Effector memory CD4-positive, alpha-beta T cell (primary cell): ENCODE measurements around the gene BLZF1.

Experiments used
- DNase-seq, 3 donors: peaks; one replicate each; pipeline ENCODE4 v3.0.0-alpha.2; 2020
- H3K27ac ChIP-seq: 2 replicates; pipeline ENCODE4 v1.7.0; 2013; ENCODE audit warnings: mild to moderate bottlenecking, low read length, moderate library complexity; ENCODE audit not compliant: insufficient read depth, poor library complexity, severe bottlenecking
- H3K27me3 ChIP-seq: replicated peaks from 2 replicates; pipeline ENCODE4 v1.7.0; 2013; ENCODE audit warnings: mild to moderate bottlenecking, low read length; ENCODE audit not compliant: insufficient read depth, control insufficient read depth, poor library complexity, severe bottlenecking
- H3K36me3 ChIP-seq: 2 replicates; pipeline ENCODE4 v1.7.0; 2013; ENCODE audit warnings: mild to moderate bottlenecking, low read length, moderate library complexity; ENCODE audit not compliant: control insufficient read depth, insufficient read depth
- H3K4me1 ChIP-seq: 2 replicates; pipeline ENCODE4 v1.7.0; 2013; ENCODE audit warnings: low read length, mild to moderate bottlenecking; ENCODE audit not compliant: control insufficient read depth, insufficient read depth, poor library complexity, severe bottlenecking
- H3K4me3 ChIP-seq: 2 replicates; pipeline ENCODE4 v1.7.0; 2013; ENCODE audit warnings: low read length, low read depth, mild to moderate bottlenecking; ENCODE audit not compliant: insufficient read depth, poor library complexity, severe bottlenecking
- H3K9me3 ChIP-seq: 2 replicates; pipeline ENCODE4 v1.7.0; 2013; ENCODE audit warnings: mild to moderate bottlenecking, low read length, moderate library complexity; ENCODE audit not compliant: control insufficient read depth
- total RNA-seq, 3 donors: gene quantifications; one replicate each; lab custom pipeline; 2026; lab: John Stamatoyannopoulos, UW

Gene BLZF1
- 23.8 to 26.4 (median 24.0) reads per million in 3 donors for total RNA-seq

GRCh38 chr1:169367686-169368405, at the start of gene BLZF1, which contains the start of gene NME7:
Gene BLZF1 (plus strand): TSS chr1:169368195. CDS start chr1:169369523, 1,328 bp downstream.
Gene NME7 (minus strand): TSS chr1:169367797. CDS start chr1:169367710, 87 bp downstream.
- H3K4me1 ChIP-seq = peaks cover 9% of the 10 kb centered on the region
- H3K4me3 ChIP-seq = peak within 1 kb of the TSS; percentile 80
- peak; percentile 95 to 98 (median 97) for DNase-seq
- no peaks in the 10 kb centered on the region for H3K27me3 ChIP-seq
- peak within 1 kb of the TSS; percentile 94 for H3K27ac ChIP-seq
- H3K9me3 ChIP-seq = no peaks in the 10 kb centered on the region
- peaks cover 5% of the 10 kb centered on the region for H3K36me3 ChIP-seq

GRCh38 chr1:169318536-169319244, 49.3 kb upstream of the BLZF1 start:
- Histone ChIP-seq H3K27me3 (no peaks in the 10 kb centered on the region), H3K36me3 (no peaks in the 10 kb centered on the region), H3K9me3 (no peaks in the 10 kb centered on the region), H3K4me1 (no peaks in the 10 kb centered on the region), H3K4me3 (no peak overlapping the region), H3K27ac (no peak overlapping the region)
- DNase-seq = no peak

- no peak for DNase-seq
- Histone ChIP-seq H3K4me3 (no peak overlapping the region), H3K27me3 (no peaks in the 10 kb centered on the region), H3K4me1 (no peaks in the 10 kb centered on the region), H3K9me3 (no peaks in the 10 kb centered on the region), H3K27ac (no peak overlapping the region), H3K36me3 (no peaks in the 10 kb centered on the region)
Observed at GRCh38 chr1:169321539-169321938, 46.5 kb upstream of the BLZF1 start.

- Histone ChIP-seq H3K4me3 (no peak overlapping the region), H3K27me3 (no peaks in the 10 kb centered on the region), H3K4me1 (no peaks in the 10 kb centered on the region), H3K9me3 (no peaks in the 10 kb centered on the region), H3K27ac (no peak overlapping the region), H3K36me3 (no peaks in the 10 kb centered on the region)
- no peak for DNase-seq
Observed at GRCh38 chr1:169322138-169322537, 45.9 kb upstream of the BLZF1 start.

- Histone ChIP-seq H3K36me3 (no peaks in the 10 kb centered on the region), H3K9me3 (no peaks in the 10 kb centered on the region), H3K27ac (no peak overlapping the region), H3K4me3 (no peak overlapping the region), H3K4me1 (no peaks in the 10 kb centered on the region), H3K27me3 (no peaks in the 10 kb centered on the region)
- no peak for DNase-seq
Observed at GRCh38 chr1:169325117-169325516, 42.9 kb upstream of the BLZF1 start.

- Histone ChIP-seq H3K4me1 (no peaks in the 10 kb centered on the region), H3K27me3 (no peaks in the 10 kb centered on the region), H3K27ac (no peak overlapping the region), H3K36me3 (no peaks in the 10 kb centered on the region), H3K9me3 (no peaks in the 10 kb centered on the region), H3K4me3 (no peak overlapping the region)
- no peak for DNase-seq
Observed at GRCh38 chr1:169326261-169326955, 41.6 kb upstream of the BLZF1 start.

GRCh38 chr1:169326956-169327268, 41.1 kb upstream of the BLZF1 start:
- Histone ChIP-seq H3K9me3 (no peaks in the 10 kb centered on the region), H3K4me1 (no peaks in the 10 kb centered on the region), H3K27ac (no peak overlapping the region), H3K4me3 (no peak overlapping the region), H3K36me3 (no peaks in the 10 kb centered on the region), H3K27me3 (no peaks in the 10 kb centered on the region)
- no peak for DNase-seq

GRCh38 chr1:169327875-169328274, 40.1 kb upstream of the BLZF1 start:
- no peak overlapping the region for H3K4me3 ChIP-seq
- DNase-seq = no peak
- no peaks in the 10 kb centered on the region for H3K9me3 ChIP-seq
- no peaks in the 10 kb centered on the region for H3K27me3 ChIP-seq
- H3K4me1 ChIP-seq = no peaks in the 10 kb centered on the region
- H3K27ac ChIP-seq = no peak overlapping the region
- H3K36me3 ChIP-seq = no peaks in the 10 kb centered on the region

- DNase-seq = no peak
- Histone ChIP-seq H3K9me3 (no peaks in the 10 kb centered on the region), H3K4me3 (no peak overlapping the region), H3K27me3 (no peaks in the 10 kb centered on the region), H3K4me1 (no peaks in the 10 kb centered on the region), H3K36me3 (no peaks in the 10 kb centered on the region), H3K27ac (no peak overlapping the region)
Observed at GRCh38 chr1:169329383-169329782, 38.6 kb upstream of the BLZF1 start.

- Histone ChIP-seq H3K27ac (no peak overlapping the region), H3K4me1 (no peaks in the 10 kb centered on the region), H3K9me3 (no peaks in the 10 kb centered on the region), H3K27me3 (no peaks in the 10 kb centered on the region), H3K36me3 (no peaks in the 10 kb centered on the region), H3K4me3 (no peak overlapping the region)
- DNase-seq = no peak
Observed at GRCh38 chr1:169330927-169331326, 37.1 kb upstream of the BLZF1 start.
